CD4-positive, alpha-beta T cell treated with Interleukin-1 beta for 1 hour (primary cell): Measurements from ENCODE around the gene UPK3BL2.
"Not testable (repeated sequence)": the region's sequence is repeated elsewhere in the genome, so short reads cannot be mapped to it uniquely, and the experiment has no call there.

Experiments
- DNase-seq, 2 donors: peaks; one replicate each; pipeline ENCODE4 v3.0.0-alpha.2; 2020 to 2022

UPK3BL2 gene, protein sequence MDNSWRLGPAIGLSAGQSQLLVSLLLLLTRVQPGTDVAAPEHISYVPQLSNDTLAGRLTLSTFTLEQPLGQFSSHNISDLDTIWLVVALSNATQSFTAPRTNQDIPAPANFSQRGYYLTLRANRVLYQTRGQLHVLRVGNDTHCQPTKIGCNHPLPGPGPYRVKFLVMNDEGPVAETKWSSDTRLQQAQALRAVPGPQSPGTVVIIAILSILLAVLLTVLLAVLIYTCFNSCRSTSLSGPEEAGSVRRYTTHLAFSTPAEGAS

DNA sequence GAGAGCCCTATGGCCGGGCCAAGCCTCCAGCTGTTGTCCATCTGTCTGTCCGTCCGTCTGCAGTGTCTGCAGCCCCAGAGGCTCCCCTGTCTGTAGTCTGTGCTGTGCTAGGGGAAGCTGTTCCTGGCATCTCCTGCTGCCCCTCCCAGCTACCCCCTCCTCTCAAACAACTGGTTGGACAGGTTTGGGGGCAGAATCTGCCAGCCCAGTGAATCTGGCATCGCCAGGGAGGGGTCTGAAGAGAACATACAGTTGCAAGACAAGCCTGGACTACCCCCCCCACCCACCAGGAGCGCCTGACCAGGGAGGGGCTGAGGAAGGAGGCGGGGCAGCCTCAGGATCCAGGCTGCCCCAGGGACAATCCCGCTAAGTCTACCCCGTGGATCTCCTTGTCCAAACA lies at the start of gene UPK3BL2:
UPK3BL2 (minus strand) TSS at position 101 of the 400 bp plus-strand sequence; CDS start at position 41, 60 bp downstream.
- not testable (repeated sequence) for DNase-seq

DNA sequence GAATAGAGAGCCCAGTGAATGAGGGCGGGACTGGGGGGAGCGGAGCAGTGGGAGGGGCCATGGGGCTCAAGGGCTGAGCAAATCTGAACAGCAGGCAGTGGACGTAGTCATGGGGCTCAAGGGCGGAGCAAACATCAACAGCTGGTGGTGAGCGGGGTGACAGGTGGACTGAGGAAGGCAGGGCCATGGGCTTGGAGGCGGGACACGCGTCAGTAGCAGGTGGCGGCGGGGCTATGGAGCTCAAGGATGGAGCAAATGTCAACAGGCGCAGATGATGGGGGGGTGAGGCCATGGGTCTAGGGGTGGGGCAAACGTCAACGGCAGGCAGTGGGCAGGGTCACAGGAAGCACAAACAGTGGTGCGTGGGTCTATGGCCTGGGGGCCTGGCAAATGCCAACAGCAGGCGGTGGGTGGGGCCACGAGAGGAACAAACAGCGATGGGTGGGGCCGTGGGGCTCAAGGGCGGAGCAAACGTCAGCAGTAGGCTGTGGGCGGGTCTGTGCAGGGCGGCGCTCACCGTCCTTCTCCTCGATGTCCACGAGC lies 49.1 kb upstream of the UPK3BL2 start:
- peak; percentile 63 to 71 for DNase-seq

DNA sequence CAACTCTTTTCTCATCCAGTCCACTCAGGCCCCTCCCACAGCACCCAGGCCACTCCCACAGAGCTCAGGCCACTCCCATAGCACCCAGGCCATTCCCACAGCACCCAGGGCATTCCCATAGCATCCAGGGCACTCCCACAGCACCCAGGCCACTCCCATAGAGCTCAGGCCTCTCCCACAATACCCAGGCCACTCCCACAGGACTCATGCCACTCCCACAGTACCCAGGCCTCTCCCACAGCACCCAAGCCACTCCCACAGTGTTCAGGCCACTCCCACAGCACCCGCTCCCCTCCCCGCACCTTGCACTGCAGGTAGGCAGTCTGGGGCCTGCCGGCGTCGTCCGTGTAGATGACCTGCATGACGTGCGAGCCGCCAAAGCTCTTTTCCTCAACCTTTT lies 46.4 kb upstream of the UPK3BL2 start:
- DNase-seq: not testable (repeated sequence)

DNA sequence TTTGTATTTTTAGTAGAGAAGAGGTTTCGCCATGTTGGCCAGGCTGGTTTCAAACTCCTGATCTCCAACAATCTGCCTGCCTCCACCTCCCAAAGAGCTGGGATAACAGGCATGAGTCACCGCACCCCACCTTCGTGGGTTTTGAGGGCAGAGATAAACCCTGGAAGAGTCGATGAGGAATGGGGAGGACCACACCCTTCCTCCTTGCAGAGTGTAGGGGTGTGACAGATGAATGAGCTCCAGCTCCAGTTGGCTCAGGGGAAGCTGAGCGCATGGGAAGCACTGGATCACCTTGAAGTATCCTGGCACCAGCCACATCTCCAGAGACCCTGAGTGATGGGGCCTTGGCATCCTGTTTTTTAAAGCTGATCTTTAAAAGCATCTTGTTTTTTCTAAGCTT lies 40.0 kb upstream of the UPK3BL2 start:
- DNase-seq: not testable (repeated sequence)

DNA sequence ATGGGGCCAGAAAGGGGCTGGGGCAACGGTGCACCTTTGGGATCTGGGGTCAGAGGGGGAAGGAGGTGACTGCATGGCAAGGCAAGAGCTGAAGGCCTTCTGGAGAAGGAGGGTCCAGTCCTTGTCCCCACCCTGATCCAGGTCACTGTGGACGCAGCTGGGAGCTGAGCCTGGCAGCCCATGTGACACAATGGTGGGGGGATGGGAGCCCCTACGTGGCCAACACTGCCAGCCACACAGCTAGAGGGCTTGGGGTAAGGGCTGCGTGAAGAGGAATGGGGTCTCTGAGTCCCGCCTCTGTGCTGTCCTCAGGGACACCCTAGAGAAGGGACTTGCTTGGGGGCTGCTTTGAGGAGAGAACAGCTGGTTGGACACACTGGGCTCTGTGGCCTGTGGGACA lies 38.2 kb upstream of the UPK3BL2 start:
- DNase-seq: not testable (repeated sequence)

DNA sequence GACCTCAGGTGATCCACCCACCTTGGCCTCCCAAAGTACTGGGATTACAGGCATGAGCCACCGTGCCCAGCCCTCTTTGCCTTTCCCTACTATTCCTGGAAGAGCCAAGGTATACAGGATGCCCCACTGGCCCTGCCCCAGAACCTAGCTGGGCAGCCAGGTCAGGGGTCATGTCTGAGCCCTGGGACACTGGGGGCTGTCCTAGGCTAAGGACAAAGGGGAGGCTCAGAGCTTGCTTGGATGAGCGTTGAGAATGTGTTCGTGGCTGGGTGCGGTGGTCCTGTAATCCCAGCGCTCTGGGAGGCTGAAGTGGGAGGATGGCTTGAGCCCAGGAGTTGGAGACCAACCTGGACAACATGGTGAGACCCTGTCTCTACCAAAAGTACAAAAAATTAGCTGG lies 35.0 kb upstream of the UPK3BL2 start:
- not testable (repeated sequence) for DNase-seq

DNA sequence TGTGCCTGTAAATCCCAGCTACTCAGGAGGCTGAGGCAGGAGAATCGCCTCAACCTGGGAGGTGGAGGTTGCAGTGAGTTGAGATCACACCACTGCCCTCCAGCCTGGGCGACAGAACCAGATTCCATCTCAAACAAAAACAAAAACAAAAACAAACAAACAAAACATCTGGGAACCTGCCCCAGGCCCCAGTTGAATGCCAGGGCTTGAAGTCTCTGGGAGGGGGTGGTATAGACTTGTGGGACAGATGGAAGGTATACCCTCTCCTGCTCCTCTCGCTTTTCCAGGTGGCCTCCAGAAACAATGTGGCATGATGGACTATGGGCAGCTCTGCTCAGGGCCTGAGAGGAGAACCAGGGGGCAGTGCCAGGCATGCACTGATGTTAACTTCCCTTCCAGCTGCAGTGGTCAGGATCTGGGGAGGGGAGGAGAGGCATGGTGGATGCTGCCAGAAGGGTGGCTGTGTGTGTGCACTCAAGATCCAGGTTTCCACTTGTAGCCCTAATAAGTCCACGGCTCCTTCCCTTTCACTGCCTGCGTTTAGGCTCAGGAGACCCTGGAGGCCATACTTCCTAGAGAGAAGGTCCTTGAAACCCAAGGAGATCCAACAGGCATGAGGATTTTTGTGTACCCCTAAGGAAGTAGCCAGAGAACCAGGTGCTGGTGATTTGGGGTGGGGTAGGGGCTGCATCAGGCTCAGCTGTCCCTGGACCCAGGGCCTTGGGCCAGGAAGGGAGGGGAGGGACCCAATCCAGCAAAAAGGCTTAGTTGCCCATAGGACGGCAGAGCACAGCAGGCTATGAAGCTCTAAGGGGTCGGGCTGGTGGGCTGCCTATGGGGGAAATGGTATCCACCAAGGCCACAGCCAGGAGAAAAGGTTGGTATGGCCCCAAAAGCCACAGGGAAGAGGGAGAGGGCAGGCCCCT lies 34.1 kb upstream of the UPK3BL2 start:
- DNase-seq: not testable (repeated sequence)

DNA sequence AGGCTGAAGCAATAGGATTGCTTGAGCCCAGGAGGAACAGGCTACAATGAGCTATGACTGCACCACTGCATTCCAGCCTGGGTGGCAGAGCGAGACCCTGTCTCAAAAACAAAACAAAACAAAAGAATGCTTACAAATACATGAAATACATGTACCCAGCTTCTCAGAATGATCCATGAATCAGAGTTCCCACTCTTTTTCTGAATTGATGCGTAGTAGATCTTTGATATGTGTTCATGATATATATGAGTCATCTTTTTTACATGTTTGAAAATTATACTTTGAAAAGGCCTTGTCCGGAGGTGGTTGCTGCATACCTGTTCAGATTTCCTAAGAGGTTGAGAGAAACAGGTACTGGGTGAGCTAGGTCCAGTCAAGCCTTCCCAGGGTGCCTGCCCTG lies 32.9 kb upstream of the UPK3BL2 start:
- not testable (repeated sequence) for DNase-seq

DNA sequence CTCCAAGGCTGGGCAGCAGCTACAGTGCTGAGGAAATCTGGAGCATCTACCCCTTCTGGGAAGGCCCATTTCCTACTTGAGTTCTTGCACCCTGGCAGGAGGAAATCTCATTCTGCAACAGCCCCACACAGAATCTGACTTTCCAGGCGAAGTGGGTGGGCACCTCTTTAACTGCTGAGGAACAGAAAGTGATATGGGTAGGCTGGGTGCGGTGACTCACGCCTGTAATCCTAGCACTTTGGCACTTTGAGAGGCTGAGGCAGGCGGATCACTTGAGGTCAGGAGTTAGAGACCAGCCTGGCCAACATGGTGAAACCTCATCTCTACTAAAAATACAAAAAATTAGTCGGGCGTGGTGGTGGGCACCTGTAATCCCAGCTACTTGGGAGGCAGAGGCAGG lies 31.1 kb upstream of the UPK3BL2 start:
- DNase-seq: not testable (repeated sequence)

DNA sequence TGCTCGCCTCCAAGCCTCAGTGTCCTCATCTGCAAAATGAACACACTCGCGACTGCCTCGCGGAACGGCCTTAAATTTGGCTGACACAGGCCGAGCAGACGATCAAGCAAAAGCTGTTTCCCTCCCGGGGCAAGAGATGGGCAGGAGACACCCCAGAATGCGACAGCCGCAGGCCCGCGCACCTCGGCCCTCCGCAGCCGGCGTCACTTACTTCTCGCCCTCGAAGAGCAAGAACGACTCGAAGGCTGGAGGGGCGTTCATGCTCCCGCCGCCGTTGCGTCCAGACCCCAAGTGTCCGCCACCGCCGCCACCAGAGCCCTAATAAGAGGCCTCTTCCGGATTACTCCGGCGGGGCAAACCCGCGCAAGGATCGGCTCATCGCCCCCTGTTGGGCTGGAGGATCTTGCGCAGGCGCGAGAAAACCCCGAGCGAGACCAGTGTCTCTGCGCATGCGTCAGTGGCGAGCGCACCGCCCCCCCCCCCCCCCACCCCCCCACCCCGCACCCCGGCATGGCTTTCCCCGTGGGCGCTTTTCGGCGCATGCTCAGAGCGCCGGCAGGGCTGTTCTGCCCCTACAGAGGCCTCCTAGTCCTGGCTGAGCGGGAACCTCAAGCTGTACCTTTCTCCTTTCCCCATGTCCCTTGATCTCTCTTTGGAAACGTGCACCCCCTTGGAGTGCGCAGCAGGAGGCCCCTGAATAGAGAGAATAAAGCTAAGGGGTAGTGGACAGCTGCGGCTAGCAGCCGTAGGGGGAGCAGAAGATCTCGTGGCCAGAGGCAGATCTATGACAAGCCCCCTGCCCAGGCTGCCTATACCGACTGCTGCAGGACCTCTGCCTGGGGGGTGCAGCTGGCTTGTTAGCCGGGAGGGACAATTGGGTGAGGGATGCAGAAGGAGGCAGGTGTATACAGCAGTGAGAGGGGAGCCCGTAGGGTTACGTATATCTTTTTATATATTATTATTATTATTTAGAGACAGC lies 29.1 kb upstream of the UPK3BL2 start, which contains the start of gene POLR2J3:
POLR2J3 (minus strand) TSS at position 323 of the 979 bp plus-strand sequence; CDS start at position 261, 62 bp downstream.
- DNase-seq: peak; percentile 95 to 97

DNA sequence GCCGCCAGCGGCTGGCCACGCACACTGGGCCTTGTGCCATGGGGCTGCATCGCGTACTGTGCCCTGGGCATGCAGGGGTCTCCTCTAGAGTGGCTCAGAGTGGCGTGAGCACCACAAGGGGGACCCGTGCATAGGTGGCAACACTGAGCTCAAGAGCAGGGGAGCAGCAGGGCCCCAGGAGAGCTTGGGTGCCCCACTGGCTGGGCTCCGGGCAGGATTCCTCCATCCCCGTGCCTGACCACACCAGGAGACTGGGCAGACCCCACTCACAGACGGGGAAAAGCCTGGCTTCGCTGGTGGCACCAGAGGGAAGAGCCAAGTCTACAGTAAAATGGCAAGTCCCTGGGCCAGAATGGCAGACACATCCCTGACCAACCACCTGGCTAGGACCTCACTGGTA lies 25.1 kb upstream of the UPK3BL2 start:
- DNase-seq: not testable (repeated sequence)

DNA sequence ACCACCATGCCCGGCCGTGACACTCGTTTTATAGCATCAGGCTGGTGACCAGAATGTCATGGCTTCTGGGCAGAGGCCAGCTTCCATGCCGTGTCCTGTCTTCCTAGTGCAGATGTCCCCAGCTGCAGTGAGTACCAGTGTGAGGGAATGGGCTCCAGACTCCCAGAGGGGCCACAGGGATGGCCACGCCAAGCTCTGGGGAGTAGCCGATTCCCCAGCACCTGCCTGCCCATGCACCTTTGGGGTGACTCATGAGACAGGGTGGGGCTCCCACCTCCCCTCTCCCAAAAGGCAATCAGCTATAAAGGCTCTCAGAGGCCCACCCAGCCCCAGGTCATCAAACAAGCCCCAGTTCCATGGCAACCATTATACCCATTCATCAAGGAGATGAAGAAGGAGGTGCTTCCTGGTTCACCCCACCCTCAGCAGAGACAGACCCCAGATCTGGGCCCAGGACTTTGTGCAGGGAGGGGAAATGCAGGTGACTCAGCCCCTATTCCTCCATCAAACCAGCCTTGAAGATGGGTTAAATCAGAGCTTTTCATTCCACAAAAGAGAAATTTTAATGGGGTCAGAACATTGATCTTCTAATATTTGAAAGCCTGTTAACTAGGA lies 7.4 kb upstream of the UPK3BL2 start, which contains the start of gene SPDYE2:
SPDYE2 (plus strand) TSS at position 419 of the 615 bp plus-strand sequence. CDS start 2,030 bp downstream, outside the sequence.
- DNase-seq: not testable (repeated sequence)

DNA sequence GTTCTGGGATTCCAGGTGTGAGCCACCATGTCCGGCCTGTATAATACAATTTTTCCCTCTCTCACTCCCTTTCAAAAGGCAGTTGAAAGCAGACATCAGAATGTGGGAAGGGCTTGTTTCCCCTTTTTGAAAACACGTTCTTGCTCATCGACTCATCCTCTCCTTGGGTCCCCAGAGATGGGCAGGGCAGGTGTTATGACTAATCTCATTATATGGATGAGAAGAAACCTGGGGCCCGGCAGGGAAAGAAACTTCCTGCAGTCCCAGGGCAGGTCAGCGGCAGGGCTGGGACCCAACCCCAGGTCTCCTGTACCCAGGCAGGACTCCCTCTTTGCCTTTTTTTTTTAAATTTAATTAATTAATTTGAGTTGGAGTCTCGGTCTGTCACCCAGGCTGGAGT lies 2.9 kb upstream of the UPK3BL2 start:
- not testable (repeated sequence) for DNase-seq

DNA sequence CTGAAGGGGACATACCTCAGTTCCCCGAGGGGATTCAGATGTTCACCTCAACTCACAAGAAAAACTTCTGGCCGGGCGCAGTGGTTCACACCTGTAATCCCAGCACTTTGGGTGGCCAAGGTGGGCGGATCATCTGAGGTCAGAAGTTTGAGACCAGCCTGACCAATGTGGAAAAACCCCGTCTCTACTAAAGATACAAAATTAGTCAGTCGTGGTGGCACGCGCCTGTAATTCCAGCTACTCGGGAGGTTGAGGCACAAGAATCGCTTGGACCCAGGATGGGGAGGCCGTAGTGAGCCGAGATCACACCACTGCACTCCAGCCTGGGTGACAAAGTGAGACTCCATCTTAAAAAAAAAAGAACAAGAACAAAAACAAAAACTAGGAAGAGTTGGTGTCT lies 1.8 kb upstream of the UPK3BL2 start:
- DNase-seq: not testable (repeated sequence)

DNA sequence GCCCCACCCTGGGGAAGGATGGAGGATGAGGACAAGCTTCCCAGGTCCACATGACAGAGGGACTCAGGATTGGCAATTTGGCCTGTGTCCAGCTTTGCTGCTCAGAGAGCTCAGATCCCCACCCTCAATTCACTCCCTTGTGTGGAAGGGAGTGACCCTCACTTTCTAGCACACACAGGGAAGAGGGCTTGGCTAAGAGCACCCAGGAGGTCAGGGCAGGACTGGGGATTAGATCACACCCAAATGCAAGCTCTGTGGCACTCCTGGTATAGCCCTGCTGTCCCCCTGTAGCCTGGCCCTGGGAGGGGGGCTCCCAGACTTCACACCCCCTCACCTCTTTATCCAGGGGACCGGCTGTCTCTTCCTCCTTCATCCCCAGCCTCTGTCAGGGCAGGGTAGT lies 876 bp upstream of the UPK3BL2 start:
- not testable (repeated sequence) for DNase-seq

DNA sequence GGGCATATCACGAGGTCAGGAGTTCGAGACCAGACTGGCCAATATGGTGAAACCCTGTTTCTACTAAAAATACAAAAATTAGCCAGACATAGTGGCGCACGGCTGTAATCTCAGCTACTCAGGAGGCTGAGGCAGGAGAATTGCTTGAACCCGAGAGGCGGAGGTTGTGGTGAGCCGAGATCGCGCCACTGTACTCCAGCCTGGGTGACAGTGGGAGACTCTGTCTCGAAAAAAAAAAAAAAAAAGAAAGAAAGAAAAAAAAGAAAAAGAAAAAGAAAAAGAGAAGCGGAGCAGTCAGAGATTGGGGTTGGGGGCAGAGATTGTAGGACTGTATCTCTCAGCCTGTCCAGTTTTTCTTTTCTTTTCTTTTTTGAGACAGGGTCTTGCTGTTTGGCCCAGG lies 725 bp downstream of the UPK3BL2 start:
- not testable (repeated sequence) for DNase-seq

DNA sequence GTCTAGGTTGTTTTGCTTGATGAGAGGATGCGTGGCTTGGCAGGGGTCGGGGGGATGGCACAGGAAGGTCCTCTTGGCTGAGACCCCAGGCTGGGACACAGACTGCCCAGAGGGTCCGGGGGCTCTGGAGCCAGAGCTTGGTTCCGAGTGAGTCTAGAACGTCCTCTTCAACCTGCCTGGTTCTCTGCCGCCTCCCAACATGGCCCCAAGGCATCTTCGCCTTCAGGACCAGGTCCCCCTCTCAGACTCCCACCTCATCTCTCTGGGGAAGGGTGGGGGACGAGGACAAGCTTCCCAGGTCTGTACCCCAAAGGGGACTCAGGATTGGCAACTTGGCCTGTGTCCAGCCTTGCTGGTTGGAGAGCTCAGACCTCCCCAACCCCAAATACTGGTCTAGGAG lies 1.4 kb downstream of the UPK3BL2 start:
- DNase-seq: not testable (repeated sequence)

DNA sequence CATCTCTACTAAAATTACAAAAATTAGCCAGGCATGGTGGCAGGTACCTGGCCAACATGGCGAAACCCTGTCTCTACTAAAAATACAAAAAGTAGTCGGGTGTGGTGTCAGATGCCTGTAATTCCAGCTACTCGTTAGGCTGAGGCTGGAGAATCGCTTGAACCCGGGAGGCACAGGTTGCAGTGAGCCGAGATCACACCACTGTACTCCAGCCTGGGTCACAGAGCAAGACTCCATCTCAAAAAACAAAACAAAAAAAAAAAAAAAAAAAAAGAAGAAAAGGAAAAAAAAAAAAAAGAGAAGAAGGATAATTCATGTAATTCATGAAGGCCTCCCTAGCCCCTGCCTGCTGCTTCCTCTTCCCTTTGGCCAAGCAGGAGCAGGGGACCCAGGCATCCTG lies 2.9 kb downstream of the UPK3BL2 start:
- not testable (repeated sequence) for DNase-seq

DNA sequence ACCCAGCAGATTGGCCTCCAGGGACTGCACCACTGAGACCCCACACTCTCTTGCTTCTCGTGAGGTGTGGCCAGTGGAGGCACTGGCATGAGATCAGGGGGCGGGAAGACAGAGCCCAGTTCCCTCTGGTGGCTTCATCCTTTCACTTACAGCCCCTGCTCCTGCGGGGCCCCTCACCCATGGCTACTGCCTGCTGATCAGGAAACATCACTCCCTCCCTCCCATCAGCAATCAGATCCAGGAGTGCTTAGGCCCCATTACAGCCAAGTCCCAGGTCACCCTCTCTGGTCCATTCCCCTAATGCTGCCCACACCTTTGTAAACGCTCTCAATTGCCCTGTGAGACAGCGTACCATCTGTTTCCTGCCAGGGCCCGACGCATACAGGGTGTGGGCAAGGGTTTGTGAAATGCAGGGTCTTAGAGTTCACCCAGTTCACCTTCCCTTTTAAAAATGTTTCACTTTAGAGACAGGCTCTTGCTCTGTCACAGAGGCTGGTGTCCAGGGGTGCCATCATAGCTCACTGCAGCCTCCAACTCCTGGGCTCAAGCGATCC lies 8.4 kb downstream of the UPK3BL2 start:
- DNase-seq: not testable (repeated sequence)

DNA sequence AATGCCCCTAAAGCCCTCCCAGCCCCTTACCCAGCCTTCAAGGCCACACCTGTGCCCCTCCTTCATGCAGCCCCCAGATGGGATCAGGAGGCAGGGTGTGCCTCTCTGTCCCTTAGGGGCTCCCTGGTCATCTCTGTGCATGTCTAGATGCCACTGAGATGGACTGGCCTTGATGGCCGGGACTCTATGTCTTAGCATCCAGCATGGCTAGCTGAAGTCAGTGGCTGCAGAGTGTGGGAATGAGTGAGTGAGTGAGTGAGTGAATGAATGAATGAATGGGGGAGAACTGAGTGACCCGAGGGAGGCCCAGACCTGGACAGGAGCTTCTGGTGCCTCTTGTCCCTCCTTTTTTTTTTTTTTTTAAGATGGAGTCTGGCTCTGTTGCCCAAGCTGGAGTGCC lies 11.4 kb downstream of the UPK3BL2 start:
- DNase-seq: not testable (repeated sequence)

DNA sequence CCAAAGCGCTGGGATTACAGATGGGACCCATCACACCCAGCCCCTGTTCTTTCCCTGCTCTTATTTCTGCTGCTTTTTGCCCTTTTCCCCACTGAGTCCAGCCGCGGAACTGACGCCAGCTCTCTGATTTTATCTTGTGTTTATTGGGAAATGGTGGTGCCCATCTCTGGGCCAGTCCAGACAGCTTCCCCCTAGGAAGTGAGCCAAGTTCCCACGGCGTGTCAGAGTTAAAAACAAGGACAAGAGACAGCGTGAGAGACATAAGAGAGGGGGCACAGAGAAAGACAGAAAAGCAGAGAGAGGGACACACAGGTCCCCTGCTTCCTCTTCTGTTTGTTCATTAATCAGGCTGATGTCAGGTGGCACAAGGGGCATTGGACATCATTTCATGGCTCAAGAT lies 11.9 kb downstream of the UPK3BL2 start:
- not testable (repeated sequence) for DNase-seq
